Measurements from ENCODE around the gene RPL38.
"Not testable (repeated sequence)": the region's sequence is repeated elsewhere in the genome, so short reads cannot be mapped to it uniquely, and the experiment has no call there.

The RPL38 gene

DNA sequence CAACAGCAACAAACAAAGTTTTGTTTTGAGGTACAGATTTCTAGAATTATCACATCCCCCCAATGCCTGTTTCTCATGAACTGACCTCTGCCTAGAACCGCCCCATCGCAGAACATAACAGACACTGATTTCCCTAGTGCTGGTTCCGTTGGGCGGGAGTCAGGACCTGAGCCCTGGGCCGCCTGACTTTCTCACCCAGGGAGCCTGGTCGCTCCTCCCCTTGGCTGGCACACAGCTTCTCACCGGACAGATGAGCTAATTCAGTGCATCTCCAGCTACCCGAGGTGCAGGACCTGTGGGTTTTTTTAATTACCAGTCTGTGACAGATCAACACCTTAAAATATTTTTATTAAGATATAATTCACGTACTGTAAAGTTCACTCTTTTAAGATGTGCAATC is 20.1 kb upstream of the RPL38 start:
- no peak for DNase-seq

DNA sequence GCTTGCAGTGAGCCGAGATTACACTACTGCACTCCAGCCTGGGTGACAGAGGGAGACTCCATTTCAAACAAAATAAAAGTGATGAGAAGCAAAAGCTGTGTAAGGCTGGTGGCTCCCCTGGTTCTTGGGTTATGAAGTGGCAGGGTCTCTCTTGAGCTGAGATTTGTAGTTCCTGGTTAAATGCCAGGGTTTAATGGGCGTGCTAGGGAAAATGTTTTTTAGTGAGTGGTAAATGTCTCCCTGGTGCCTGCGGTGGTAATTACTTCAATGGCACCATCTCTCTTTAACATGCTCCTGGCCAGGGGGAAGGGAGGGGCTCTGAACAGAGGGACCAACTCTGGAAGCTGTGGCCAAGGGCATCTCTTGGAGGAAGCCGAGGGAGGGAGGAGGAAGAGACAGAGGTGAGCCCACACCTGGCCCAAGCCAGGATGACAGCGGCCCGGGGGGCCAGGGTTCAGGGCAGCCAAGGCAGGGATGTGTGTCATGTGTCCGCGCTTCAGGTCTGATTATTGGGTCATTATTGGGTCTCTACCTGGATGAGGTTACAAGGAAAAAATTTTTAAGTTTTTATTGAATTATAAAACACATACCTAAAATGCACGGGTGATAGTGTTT is 17.8 kb upstream of the RPL38 start:
- DNase-seq: no peak

DNA sequence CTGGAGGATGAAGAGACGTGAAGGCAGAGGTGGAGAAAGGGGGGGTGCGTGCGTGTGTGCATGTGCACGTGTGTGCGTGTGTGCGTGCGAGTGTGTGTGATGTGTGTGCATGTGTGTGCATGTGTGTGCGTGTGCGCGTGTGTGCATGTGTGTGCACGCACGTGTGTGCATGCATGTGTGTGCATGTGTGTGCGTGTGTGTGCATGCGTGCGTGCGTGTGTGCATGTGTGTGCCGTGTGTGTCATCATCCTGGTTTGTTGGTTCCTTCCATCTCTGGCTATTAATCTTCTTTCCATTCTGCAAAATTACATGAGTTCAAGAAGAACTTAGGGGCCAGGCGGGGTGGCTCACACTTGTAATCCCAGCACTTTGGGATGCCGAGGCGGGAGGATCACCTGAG is 17.0 kb upstream of the RPL38 start:
- no peak for DNase-seq

DNA sequence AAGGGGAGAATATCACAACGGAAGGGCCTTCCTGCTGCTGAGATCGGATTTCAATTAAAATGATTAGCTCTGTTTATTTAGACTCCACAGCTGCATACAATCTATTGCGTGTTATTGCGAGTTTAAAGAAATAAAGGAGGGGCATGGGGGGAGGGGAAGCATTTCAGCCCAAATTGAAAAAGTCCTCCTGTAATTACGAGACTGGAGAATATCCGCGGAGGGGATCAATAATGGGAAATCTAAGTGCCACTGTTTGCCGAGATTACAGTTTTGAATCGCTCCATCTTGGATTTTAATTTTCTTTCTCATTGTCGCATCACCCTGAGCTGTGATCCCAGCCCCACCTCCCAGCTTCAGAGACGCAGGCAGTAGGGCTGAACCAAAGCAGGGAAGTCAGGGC is 15.7 kb upstream of the RPL38 start:
- DNase-seq: no peak

DNA sequence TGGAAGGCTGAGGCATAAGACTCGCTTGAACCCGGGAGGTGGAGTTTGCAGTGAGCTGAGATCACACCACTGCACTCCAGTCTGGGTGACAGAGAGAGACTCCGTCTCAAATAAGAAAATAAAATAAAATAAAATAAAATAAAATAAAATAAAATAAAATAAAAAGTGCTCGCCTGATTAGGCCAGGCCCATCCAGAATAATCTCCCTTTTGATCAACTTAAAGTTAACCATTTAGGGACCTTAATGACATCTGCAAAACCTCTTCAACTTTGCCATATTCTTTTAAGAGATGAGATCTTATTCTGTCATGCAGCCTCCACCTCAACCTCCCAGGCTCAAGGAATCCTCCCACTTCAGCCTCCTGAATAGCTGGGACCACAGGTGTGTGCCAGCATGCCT is 14.8 kb upstream of the RPL38 start:
- not testable (repeated sequence) for DNase-seq

DNA sequence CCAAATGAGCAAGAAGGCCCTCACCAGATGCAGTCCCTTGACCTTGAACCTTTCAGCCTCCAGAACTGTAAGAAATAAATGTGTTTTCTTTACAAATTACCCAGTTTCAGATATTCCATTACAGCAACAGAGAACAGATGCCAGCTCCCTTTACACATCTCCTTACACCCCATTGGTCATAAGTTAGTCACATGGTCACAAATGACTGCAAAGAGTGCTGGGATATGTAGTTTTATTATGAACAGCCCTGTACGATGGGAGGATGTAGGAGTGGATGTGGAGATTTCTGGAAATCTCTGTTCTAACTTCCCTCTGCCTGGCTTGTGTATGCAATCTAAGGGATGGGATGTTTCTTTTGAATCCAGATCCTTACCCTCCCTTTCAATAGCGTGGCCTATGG is 13.3 kb upstream of the RPL38 start:
- DNase-seq: peak in 5 of 58 donors; percentile 2 to 55 (median 18)

DNA sequence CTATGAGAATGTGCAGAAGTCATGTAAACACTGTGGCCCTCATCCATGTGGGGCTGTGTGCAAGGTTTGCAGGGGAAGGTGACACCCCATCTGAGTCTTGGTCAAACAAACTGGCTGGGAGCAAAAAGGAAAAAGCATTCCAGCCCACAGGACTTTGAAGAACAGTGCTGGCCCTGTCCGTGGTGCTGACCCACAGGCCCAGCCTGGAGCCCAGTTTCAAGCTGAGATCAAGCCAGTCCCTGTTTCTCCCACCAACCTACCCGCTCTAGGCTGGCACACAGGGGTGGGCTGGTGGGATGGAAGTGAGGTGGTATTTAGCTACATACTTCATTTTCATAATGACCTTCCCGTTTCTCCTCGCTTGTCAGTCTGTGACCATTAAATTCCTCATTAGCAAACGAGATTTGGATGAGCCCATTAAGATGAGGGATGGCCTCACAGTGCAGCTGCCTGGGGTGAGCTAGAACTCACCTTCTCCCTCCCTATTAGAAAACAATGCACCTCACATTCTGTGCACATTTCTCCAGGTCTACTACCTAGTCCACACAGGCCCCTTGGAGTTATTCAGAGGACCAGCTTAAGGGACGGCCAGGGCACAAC is 12.6 kb upstream of the RPL38 start:
- no peak for DNase-seq

DNA sequence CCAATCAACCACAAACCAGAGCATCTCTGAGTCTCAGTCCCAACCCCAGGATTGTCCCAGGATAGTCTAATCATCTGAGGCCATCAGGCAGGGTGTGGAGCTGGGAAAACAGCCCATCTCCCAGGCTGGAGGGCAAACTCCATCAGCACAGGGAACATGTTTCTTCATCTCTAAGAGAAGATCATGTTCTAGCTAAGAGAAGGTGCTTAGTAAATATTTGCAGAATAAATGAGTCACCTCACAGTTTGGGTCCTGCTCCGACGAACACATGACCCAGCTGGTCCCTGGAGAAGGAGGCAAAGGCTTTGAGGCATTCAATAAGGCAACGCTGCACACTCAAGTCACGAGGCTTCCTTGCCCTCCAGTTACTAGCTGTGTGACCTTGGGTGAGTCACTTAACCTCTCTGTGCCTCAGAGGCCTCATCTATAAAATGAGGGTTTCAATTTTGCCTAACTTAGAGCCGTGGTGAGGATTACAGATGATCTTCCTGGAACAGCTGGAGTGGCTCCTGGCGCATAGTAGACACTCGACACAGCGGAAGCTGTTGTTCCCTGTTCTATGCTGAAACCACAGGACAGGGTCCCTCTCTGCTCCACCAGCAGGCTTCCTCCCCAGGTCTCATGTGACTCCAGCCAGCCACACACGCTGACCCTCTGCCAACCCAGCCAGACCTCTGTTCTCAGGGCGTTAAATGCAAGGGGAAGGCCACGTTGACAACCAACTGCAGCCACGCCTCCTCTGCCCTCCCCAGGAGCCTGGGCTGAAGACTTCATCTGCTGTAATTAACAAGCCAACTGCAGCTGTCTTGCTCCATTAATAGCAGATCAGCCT is 10.3 kb upstream of the RPL38 start:
- peak in 19 of 58 donors; percentile 8 to 56 (median 36) for DNase-seq

DNA sequence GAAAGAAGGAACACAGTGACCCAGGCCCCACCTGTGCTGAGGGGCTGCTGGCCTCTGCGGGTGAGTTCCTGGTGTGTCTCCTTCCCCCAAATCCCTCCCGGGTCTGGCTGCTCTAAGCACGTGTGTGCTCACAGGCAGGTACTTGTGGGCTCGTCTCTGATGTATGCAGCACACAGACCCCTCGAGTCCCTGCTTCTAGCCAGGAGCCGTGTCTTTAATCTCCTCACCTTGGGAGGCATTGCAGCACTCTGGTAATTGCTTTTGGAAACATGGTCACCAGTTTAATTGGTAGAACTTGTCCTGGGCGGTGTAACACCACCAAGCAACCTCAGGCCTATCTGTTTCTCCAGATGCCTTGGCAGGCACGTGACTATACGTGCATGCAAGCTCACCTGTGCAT is 8.8 kb upstream of the RPL38 start:
- DNase-seq: no peak

DNA sequence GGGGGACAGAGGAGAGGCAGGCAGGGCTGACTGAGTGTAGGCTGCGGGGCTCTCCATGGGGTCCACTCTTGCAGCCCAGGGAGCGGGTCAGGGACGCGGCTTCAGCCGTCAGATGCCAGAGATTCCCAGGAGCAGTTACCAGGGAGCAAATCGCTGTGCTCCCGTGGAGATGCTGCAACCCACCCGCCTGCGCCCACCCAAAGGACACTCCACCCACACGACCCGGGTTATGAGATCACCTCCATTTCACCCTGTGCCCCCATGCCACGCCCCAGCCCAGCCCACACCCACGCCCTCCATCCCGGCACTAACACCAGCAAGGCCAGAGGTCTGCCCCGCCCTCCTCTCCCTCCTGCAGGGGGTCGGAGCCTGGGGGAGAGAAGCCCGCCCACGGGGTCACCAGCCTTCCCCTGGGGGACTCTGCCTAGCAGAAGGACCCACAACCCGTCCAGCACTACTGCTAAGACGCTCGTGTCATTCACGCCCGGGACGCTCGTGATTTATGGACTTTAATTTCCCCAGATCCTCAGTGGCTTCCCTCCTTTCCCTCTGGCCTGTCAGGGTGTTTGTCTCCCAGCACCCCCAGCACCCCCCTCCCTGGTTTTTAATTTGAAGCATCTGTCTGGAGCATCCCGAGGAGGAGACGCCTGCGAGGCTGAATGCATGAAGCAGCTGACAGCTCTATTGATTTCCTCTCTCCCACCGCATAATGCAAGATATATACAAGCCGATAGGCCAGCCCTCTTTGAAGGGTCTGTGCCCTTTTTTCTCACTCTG is 6.7 kb upstream of the RPL38 start:
- no peak for DNase-seq

DNA sequence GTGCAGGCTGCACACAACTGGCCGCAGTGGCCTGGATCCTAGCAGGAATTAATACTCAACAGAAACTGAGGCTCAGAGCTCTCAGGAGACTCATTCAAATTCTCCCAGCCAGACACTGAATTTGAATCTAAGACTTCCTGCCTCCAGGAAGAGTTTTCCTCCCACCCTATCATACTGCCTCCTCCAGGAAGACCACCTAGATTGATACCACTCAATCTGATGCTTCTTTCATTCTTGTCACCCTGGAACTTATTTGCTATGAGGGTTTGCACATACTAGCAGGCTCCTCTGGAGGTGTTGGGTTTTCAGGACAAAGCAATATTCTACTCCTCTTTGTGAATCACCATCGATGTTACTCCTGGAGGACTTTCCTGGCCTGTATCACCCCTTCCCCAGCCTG is 5.7 kb upstream of the RPL38 start:
- DNase-seq: no peak

DNA sequence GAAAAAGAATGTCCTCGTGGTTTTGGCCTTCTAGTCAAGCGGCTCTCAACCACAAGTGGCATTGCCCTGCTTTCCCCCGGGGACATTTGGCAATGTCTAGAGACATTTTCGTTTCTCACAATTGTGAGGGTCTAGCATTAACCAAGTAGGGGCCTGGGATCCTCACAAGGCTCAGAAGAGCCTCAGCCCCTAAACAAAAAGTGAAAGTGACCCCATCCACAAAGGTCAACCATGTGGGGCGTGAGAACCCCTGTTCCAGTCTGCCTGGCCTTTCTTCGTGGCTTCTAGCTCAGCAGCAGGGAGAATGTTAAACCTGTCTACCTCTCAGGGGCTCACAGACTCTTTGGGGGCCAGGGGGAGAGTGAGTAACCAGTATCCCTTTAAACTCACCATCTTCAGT is 4.8 kb upstream of the RPL38 start:
- DNase-seq: no peak

DNA sequence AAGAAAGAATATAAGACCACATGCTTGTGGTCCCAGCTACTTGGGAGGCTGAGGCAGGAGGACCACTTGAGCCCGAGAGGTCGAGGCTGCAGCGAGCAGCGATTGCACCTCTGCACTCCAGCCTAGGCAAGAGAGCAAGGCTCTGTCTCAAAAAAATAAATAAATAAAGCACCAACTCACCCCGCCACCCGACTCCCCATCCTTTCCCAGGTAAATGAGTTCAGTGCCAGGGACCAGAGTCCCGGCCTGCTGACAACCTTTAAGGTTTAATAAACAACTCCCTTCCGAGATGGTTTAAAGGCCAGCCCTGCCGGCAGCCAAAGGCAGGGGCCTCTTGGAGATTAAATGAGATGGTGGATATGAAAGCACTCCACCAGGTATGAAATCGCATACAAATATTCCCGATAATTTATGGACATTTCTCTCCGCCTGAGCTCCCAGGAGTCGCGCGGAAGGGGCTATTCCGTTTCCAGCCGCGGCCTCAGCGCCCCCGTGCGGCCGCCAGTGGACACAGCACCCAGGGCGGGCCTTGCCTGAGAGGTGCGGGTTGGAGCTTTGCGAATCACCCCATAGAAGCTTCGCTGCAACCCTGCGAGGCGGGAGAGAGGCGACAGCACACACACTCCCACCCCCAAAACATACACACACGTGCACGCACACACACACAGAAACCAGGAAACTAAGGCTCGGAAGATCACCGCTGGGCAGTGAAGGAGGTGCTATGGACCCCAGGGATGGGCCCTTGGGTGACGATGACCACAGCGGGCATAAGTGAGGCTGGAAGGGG is 4.0 kb upstream of the RPL38 start:
- peak in 49 of 58 donors; percentile 10 to 79 (median 45) for DNase-seq

DNA sequence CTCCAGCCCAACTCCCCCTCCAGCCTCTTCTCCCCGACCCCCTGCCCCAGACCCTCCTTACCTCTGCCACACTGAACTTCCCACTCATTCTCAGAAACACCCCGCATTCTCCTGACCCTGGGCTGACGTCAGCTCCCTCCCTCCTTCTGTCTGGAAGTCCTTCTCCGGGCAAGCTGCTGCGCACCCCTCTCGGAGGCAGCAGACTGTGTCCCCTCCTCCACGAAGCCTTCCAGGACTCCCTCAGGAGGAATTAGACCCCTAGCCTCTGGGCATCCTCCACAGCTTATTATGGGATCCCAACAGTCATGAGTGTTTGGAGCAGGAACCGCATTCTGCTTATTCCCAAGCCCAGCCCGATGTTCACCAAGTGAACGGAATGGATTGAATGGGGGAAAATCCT is 3.4 kb upstream of the RPL38 start:
- no peak for DNase-seq

DNA sequence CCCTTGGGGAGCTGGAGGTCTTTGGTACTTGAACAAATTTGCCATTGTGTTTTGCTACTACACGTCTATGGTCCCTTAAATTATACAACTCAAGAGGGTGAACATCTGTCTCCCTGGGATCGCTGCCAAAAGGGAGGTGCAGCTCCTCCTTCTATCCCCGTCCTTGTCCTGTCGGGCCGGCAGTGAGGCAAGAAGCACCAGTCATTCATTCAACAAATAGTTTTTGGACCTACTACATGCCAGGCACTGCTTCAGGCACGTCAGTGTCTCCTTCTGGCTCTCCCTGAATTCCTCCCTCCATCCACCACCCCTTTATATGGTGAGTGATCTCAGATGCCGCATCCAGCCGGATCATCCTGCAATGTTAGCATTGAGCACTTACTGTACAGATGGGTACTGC is 2.2 kb upstream of the RPL38 start:
- peak in 6 of 58 donors; percentile 8 to 45 (median 23) for DNase-seq

DNA sequence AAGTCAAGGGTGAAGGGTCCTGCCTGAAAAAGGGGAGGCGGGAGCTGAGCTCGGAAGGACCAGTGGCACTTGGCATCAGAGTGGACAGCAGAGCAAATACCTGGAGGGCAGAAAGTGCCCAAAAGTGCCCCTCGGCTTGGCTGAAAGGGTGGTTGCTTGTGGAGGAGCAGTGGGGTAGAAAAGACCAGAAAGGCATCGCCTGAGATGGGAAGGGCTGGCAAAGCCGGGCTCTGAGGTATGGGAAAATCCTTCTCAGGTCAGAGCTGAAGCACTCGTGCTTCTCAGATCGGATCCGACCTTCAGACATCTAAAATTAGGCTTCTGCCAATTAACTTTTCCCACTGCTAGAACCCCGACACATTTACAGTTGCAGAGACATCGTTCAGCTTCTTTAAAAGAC is 1.5 kb upstream of the RPL38 start:
- DNase-seq: no peak

DNA sequence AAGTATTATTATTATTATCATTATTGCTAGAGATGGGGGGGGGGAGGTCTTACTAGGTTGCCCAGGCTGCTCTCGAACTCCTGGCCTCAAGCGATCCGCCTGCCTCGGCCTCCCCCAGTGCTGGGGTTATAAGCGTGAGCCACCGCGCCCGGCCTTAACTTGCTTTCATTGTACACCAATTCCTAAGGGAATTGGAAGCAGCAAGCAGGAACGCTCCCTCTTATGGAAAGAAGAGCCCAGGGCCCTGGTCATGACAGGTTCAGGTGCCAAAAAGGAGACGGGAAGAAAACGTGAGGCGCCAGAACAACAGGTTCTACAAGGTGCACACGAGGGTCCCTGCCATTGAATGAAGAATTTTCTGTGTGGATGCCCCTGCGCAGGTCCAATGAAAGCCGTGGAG is 540 bp upstream of the RPL38 start:
- peak in 3 of 58 donors; percentile 34 to 52 (median 45) for DNase-seq

DNA sequence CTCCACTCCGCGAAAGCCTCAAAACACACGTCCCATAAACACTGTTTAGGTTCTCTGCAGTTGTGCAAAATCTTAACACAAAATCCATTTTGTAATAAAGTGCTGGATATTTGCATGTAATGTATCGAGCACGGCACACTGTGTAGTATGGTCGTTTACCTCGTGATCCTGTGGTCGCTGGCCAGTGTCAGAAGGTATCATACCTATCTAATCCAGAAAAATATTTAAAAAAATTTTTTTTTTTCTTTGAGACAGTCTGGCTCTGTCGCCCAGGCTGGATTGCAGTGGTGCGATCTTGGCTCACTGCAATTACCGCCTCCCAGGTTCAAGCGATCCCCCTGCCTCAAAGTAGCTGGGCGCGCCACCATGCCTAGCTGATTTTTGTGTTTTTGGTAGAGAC is 996 bp downstream of the RPL38 start:
- no peak for DNase-seq

DNA sequence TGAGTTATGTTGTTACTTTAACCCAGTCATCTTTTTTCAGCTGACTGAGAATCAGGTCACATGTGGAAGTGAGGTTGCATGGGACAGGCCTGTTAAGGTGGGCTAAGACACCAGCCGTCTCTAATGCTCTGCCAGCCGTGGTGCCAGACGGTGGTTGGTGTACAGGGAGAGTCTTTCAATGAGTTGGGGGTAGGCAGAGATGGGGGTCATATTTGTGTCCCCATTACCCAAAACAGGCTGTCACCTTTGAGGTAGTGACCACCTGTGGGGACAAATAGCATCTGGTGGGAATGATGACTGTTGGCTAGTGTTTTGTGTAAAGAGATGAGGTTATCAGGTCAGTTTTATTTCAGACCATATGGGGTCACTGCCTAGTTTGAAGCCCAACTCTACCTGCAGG is 1.8 kb downstream of the RPL38 start:
- DNase-seq: no peak

DNA sequence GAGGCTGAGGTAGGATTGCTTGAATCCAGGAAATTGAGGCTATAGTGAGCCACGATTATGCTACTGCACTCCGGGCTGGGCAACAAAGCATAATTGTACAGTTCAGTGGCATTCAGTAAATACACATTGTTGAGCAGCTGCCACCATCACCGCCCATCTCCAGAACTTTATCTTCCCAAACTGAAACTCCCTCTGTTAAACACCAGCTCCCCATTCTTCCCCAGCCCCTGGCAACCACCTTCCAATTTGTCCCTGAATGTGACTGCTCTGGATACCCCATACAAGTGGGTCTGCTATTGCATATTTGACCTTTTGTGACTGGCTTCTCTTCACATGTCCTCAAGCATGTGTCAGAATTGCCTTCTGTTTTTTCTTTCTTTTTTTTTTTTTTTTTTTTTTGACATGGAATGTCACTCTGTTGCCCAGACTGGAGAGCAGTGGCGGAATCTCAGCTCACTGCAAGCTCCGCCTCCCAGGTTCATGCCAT is 2.9 kb downstream of the RPL38 start:
- DNase-seq: peak in 4 of 58 donors; percentile 7 to 31 (median 22)
